CD4-positive, alpha-beta memory T cell (primary cell): ENCODE measurements around the gene MYO18A. TPM values are rescaled to one million over a fixed set of nuclear protein-coding genes. Genes with fewer than 3 reads are reported as not detected.

ENCODE experiments used
- CTCF ChIA-PET: fragments of 350-600 bp; sonication (Branson Sonifier 250); formaldehyde crosslinking; loops from one replicate; lab custom pipeline; 2021; ENCODE audit warnings: inconsistent platforms; ENCODE audit not compliant: partially characterized antibody; lab: Charles Lee
- POLR2A ChIA-PET: fragments of 350-600 bp; sonication (Branson Sonifier 250); formaldehyde crosslinking; loops from one replicate; lab custom pipeline; 2021; ENCODE audit not compliant: partially characterized antibody; lab: Charles Lee
- DNase-seq, 5 donors: peaks; one replicate each; pipeline versions ENCODE4 v3.0.0 to v3.0.0-alpha.2; 2020 to 2022; ENCODE audit warnings: mixed read lengths in 1 of 5
- H3K27ac ChIP-seq: one replicate; pipeline ENCODE4 v1.7.0; 2013; ENCODE audit warnings: low read depth, low read length
- H3K27me3 ChIP-seq: 2 replicates; pipeline ENCODE4 v1.7.0; 2013; ENCODE audit warnings: mild to moderate bottlenecking, low read length, moderate library complexity; ENCODE audit not compliant: insufficient read depth
- H3K36me3 ChIP-seq: 2 replicates; pipeline ENCODE4 v1.7.0; 2013; ENCODE audit warnings: mild to moderate bottlenecking, low read length, moderate library complexity; ENCODE audit not compliant: insufficient read depth
- H3K4me1 ChIP-seq: 2 replicates; pipeline ENCODE4 v1.7.0; 2013; ENCODE audit warnings: mild to moderate bottlenecking, low read length, moderate library complexity; ENCODE audit not compliant: insufficient read depth
- H3K4me3 ChIP-seq, 2 donors: one replicate each; pipeline ENCODE4 v1.7.0; 2013; ENCODE audit warnings: low read length in 2 of 2, mild to moderate bottlenecking in 1 of 2
- H3K9me3 ChIP-seq, 2 donors: one replicate each; pipeline ENCODE4 v1.7.0; 2013; ENCODE audit warnings: low read length in 2 of 2, control low read depth in 1 of 2; ENCODE audit not compliant: control insufficient read depth in 1 of 2
- H3K27ac Mint-ChIP-seq, 7 donors: one replicate each; pipeline ENCODE4 v1.8.0; 2020 to 2021; ENCODE audit warnings: mixed read lengths in 7 of 7, mild to moderate bottlenecking in 6 of 7, inconsistent platforms in 3 of 7, moderate library complexity in 3 of 7
- H3K27me3 Mint-ChIP-seq, 2 donors: one replicate each; pipeline ENCODE4 v1.8.0; 2020 to 2021; ENCODE audit warnings: mixed read lengths in 2 of 2
- H3K36me3 Mint-ChIP-seq, 2 donors: one replicate each; pipeline ENCODE4 v1.8.0; 2020 to 2021; ENCODE audit warnings: mixed read lengths in 2 of 2, inconsistent platforms in 1 of 2, mild to moderate bottlenecking in 1 of 2
- H3K4me1 Mint-ChIP-seq, 4 donors: one replicate each; pipeline ENCODE4 v1.8.0; 2020 to 2021; ENCODE audit warnings: mixed read lengths in 4 of 4, mild to moderate bottlenecking in 1 of 4
- H3K4me3 Mint-ChIP-seq, 8 donors: one replicate each; pipeline ENCODE4 v1.8.0; 2020 to 2021; ENCODE audit warnings: mixed read lengths in 8 of 8, mild to moderate bottlenecking in 7 of 8, moderate library complexity in 6 of 8, inconsistent platforms in 3 of 8
- H3K9me3 Mint-ChIP-seq, 8 donors: one replicate each; pipeline ENCODE4 v1.8.0; 2020 to 2021; ENCODE audit warnings: mixed read lengths in 8 of 8, mild to moderate bottlenecking in 5 of 8, inconsistent platforms in 3 of 8, moderate library complexity in 1 of 8
- intact Hi-C: fragments of 100-400 bp; cut with micrococcal nuclease; formaldehyde crosslinking; loops from one replicate; pipeline ENCODE4 v1.15.1; 2023
- polyA plus RNA-seq, 2 donors: library from polyadenylated mRNA; unstranded; fragments of 300-500 nt; fragmentation: Illumina TruSeq; gene quantifications; one replicate each; pipeline ENCODE4 v1.2.3, GENCODE V29; 2021
- total RNA-seq, 2 experiments: library from RNA; stranded (reverse); gene quantifications; one replicate each; pipeline ENCODE4 v1.2.3, GENCODE V29; 2021

MYO18A gene
- total and polyA plus RNA-seq, 4 experiments from 2014 or later: 6.0 to 136 (median 89.5) TPM

DNA sequence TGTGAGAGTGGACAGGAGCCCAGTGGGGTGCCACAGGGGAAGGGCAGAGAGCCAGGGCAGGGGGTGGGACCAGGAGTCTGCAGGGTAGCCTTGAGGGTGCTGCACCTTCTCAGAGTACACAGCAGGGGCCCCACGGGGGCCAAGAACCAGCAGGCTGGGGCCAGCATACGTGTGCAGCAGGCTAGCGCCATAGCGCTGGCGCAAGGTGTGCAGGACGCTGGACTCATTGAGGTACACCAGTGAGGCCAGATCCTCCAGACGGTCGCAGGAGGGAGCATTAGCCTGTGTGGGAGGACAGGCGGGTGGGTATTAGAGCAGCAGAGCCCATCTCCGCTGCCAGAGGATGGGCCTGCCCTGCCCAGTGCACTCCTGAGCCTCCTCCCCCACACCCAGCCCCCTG lies 58.8 kb downstream of the MYO18A start:
- Mint-ChIP-seq H3K9me3 (no peaks in the 10 kb centered on the region), H3K36me3 (peaks cover 16 to 38% of the 10 kb centered on the region in 2 donors), H3K27me3 (no peaks in the 10 kb centered on the region), H3K4me3 (no peak overlapping the region), H3K27ac (no peak overlapping the region), H3K4me1 (peaks cover 5 to 17% (median 8%) of the 10 kb centered on the region in 4 donors)
- no peak overlapping the region for H3K27ac ChIP-seq
- peaks cover 6% of the 10 kb centered on the region for H3K4me1 ChIP-seq
- H3K9me3 ChIP-seq: no peaks in the 10 kb centered on the region
- H3K27me3 ChIP-seq: no peaks in the 10 kb centered on the region
- H3K4me3 ChIP-seq: no peak overlapping the region
- intact Hi-C loops: no loop called here
- DNase-seq: no peak
- peaks cover 48% of the 10 kb centered on the region for H3K36me3 ChIP-seq
- POLR2A ChIA-PET: no interaction called here
- CTCF ChIA-PET: interaction anchor here (1.3 kb wide), 1 partner anchor 8 kb away, joined by 3 read pairs; no protein-coding TSS in a partner anchor

DNA sequence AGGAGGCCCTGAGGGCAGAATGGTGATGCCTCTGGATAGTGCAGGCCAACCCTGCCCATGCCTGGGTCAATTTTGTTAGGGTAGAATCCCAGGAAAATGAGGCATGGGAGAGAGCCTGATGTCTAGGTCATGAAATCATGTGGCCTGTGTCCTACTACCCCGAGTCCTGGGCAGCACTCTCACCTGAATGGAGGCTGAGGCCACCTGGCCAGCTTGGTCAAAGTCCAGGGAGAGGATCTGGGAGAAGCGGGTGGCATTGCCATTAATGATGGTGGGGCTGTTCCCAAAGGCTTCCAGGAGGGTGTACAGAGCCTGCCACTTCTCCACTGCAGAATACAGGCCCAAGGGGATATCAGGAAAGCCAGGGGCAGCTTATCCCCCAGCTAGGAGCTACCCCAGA lies 59.8 kb downstream of the MYO18A start:
- peak in 1 of 5 donors; percentile 27 for DNase-seq
- no peaks in the 10 kb centered on the region for H3K27me3 Mint-ChIP-seq
- no peak overlapping the region for H3K4me3 Mint-ChIP-seq
- Histone ChIP-seq H3K9me3 (no peaks in the 10 kb centered on the region), H3K27ac (no peak overlapping the region), H3K36me3 (peaks cover 48% of the 10 kb centered on the region), H3K4me3 (no peak overlapping the region), H3K4me1 (peaks cover 4% of the 10 kb centered on the region), H3K27me3 (no peaks in the 10 kb centered on the region)
- CTCF ChIA-PET: interaction anchor here (0.8 to 13.7 kb wide), 5 partner anchors 27 to 167 kb away, joined by 3 to 318 read pairs (median 5); partner anchors contain the start of gene MYO18A
- peaks cover 6 to 17% (median 10%) of the 10 kb centered on the region in 4 donors for H3K4me1 Mint-ChIP-seq
- no peak overlapping the region for H3K27ac Mint-ChIP-seq
- H3K9me3 Mint-ChIP-seq: no peaks in the 10 kb centered on the region
- POLR2A ChIA-PET: interaction anchor here (1.2 kb wide), 1 partner anchor 20 kb away, joined by 6 read pairs; no protein-coding TSS in a partner anchor
- peaks cover 16 to 40% of the 10 kb centered on the region in 2 donors for H3K36me3 Mint-ChIP-seq
- intact Hi-C loops: no loop called here

DNA sequence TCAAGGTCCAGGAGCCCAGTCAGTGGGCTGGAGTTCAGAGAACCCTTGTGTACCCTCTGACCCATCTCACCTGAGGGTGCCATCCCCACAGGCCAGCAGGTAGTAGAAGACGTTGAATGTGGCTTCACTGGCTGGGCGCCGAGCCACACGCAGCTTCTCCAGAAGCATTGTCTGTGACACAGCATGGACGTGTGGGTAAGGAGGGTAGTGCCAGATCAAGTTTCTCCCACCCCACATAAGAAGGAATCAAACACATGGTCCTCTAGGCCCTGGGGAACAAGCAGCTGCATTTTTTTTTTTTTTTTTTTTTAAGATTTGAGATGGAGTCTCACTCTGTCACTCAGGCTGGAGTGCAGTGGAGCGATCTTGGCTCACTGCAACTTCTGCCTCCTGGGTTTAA lies 60.9 kb downstream of the MYO18A start:
- Histone ChIP-seq H3K9me3 (no peaks in the 10 kb centered on the region), H3K4me3 (no peak overlapping the region), H3K4me1 (peaks cover 4% of the 10 kb centered on the region), H3K36me3 (peaks cover 55% of the 10 kb centered on the region), H3K27me3 (no peaks in the 10 kb centered on the region), H3K27ac (no peak overlapping the region)
- intact Hi-C loops: no loop called here
- H3K27me3 Mint-ChIP-seq: no peaks in the 10 kb centered on the region
- H3K4me1 Mint-ChIP-seq: peaks cover 5 to 10% (median 7%) of the 10 kb centered on the region in 4 donors
- CTCF ChIA-PET: interaction anchor here (0.8 to 13.7 kb wide), 10 partner anchors 11 to 392 kb away, joined by 3 to 318 read pairs (median 8); partner anchors contain the start of genes NEK8 and TLCD1
- H3K4me3 Mint-ChIP-seq: no peak overlapping the region
- DNase-seq: no peak
- POLR2A ChIA-PET: interaction anchor here (0.6 to 4.1 kb wide), 2 partner anchors 20 to 717 kb away, joined by 3 to 17 read pairs; no protein-coding TSS in a partner anchor
- no peaks in the 10 kb centered on the region for H3K9me3 Mint-ChIP-seq
- H3K36me3 Mint-ChIP-seq: peaks cover 18 to 47% of the 10 kb centered on the region in 2 donors
- peak overlapping the region in 1 of 7 donors; percentile 38 for H3K27ac Mint-ChIP-seq

DNA sequence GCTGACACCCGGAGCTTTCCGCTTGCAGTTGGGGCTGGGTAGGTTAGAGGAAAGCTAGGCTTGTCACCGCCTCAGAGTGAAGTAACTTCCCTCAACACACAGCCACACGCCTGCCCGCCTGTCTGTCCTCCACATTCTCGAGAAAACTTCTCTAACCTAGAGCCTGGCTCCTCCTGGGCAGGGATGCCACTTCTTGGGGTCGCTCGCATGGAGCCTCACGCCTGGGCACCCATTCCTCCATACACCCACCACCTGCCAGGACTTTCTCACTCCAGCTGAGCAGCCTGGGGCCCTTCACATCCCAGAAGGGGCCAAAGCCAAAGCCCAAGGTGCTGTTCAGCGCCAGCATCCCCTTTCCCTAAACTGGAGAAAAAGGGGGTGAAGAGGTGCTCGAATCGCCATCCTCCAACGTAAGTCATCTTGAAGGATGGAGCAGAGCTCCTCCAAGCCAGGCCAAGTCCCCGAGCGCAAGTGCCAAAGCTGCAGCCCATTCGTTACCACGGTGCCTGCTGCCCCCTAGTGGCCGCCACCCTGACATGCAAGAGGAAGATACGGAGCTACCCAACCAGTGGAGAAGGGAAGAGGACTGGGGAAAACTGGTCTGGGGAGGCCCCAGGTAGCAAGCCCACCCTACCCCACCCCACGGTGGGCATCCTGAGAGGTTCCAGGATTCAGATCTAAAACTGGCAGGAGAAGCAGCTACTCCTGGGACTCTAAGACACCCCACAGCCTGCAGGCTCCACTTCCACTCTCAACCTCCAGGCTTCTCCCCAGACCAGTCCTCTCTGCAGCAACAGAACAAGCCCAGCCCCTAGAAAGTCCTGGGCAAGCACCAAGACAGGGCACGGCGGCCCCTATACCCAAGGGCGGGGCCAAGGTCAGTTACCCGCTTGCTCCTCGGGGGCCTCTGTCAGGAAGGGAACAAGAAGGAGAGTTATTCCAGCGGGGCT lies 63.1 kb downstream of the MYO18A start:
- peaks cover 4 to 9% (median 8%) of the 10 kb centered on the region in 4 donors for H3K4me1 Mint-ChIP-seq
- peak; percentile 66 to 73 (median 71) for DNase-seq
- H3K27me3 Mint-ChIP-seq: no peaks in the 10 kb centered on the region
- intact Hi-C loops: loop anchor here (1.0 to 2.0 kb wide), 2 partner anchors 152 to 470 kb away; no protein-coding TSS in a partner anchor
- peak overlapping the region in 1 of 8 donors; percentile 15 for H3K4me3 Mint-ChIP-seq
- Histone ChIP-seq H3K36me3 (peaks cover 68% of the 10 kb centered on the region), H3K9me3 (no peaks in the 10 kb centered on the region), H3K27ac (no peak overlapping the region), H3K27me3 (no peaks in the 10 kb centered on the region), H3K4me1 (peaks cover 4% of the 10 kb centered on the region), H3K4me3 (no peak overlapping the region)
- peak overlapping the region in 4 of 7 donors; percentile 43 to 75 (median 60) for H3K27ac Mint-ChIP-seq
- peaks cover 0 to 2% (median 0%) of the 10 kb centered on the region in 8 donors for H3K9me3 Mint-ChIP-seq
- peaks cover 23 to 56% of the 10 kb centered on the region in 2 donors for H3K36me3 Mint-ChIP-seq
- POLR2A ChIA-PET: interaction anchor here (0.6 to 4.1 kb wide), 8 partner anchors 14 to 390 kb away, joined by 3 to 17 read pairs (median 4); partner anchors contain the start of gene PHF12
- CTCF ChIA-PET: interaction anchor here (0.6 to 13.7 kb wide), 56 partner anchors 8 to 506 kb away, joined by 3 to 318 read pairs (median 4); partner anchors contain the start of genes FLOT2, MYO18A, NEK8 and RPL23A

DNA sequence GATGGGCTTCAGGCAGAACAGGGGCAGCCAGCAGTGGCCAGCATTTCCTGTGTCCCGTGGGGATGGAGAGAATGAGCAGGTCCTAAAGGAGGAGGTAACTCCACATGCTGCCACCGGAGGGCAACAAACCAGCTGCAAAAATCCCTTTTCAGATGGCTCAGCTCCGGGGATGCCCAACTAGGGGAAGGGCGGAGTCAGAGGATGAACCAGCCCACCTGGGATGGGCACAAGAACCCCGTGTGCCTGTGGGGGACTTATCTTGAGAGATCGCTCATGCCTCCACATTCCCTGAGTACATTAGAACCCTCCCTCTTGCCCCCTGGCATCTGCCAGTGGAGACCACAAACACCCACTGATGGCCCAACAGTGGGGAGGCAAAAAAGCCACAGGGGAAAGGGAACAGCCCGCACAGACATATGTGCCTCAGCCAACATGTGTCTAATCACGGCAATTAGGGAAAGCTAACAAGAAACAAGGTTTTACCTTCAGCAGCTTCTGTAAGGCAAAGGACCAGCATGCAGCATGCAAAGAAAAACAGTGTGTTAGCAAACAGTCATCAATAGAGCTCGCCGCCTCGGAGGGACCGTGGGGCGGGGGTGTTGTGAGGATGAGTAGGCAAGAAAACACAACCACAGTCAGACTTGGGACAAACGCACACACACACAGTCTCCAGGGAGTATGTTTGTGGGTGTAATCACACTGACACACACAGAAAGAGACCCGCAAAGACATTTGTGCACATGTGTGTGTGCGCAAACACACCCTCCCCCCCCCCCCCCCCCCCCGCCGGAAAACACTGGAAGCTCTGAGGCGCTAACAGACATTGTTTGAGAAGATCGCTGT lies 64.0 kb downstream of the MYO18A start:
- H3K36me3 Mint-ChIP-seq: peaks cover 22 to 59% of the 10 kb centered on the region in 2 donors
- peaks cover 4% of the 10 kb centered on the region for H3K4me1 ChIP-seq
- DNase-seq: peak in 3 of 5 donors; percentile 7 to 53 (median 16)
- H3K4me3 ChIP-seq: no peak overlapping the region
- POLR2A ChIA-PET: interaction anchor here (0.6 to 4.1 kb wide), 9 partner anchors 13 to 389 kb away, joined by 3 to 17 read pairs (median 4); no protein-coding TSS in a partner anchor
- intact Hi-C loops: loop anchor here (2.0 kb wide), 1 partner anchor 469 kb away; no protein-coding TSS in a partner anchor
- no peaks in the 10 kb centered on the region for H3K9me3 ChIP-seq
- H3K9me3 Mint-ChIP-seq: peaks cover 0 to 2% (median 0%) of the 10 kb centered on the region in 8 donors
- peak overlapping the region in 1 of 7 donors; percentile 76 for H3K27ac Mint-ChIP-seq
- H3K27me3 ChIP-seq: no peaks in the 10 kb centered on the region
- H3K4me3 Mint-ChIP-seq: no peak overlapping the region
- CTCF ChIA-PET: interaction anchor here (0.6 to 13.7 kb wide), 43 partner anchors 8 to 396 kb away, joined by 3 to 318 read pairs (median 4); partner anchors contain the start of genes NEK8, RPL23A and TLCD1
- H3K4me1 Mint-ChIP-seq: peaks cover 4 to 9% (median 8%) of the 10 kb centered on the region in 4 donors
- H3K27me3 Mint-ChIP-seq: no peaks in the 10 kb centered on the region
- no peak overlapping the region for H3K27ac ChIP-seq
- peaks cover 68% of the 10 kb centered on the region for H3K36me3 ChIP-seq

DNA sequence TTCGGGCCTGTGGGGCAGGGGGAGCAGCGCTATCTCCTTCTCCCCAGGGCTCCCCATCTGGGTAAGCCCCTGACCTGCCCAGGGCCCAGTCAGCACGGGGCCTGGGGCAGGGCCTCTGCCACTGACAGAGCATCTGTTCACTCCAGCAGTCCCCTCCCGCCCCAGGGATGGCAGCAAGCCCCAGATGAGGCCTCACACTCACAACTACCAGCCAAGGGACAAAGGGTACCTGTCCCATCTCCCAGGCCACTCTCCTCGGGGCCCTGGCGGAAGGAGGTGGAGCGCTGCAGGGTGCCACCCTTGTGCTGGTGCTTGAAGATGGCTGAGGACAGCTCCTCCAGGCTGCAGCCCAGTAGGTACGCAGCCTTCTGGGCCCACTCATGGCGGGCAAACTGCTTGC lies 64.8 kb downstream of the MYO18A start:
- H3K4me3 Mint-ChIP-seq: no peak overlapping the region
- Histone ChIP-seq H3K27ac (no peak overlapping the region), H3K9me3 (no peaks in the 10 kb centered on the region), H3K4me1 (peaks cover 4% of the 10 kb centered on the region), H3K4me3 (no peak overlapping the region), H3K36me3 (peaks cover 68% of the 10 kb centered on the region), H3K27me3 (no peaks in the 10 kb centered on the region)
- H3K27ac Mint-ChIP-seq: no peak overlapping the region
- peaks cover 29 to 61% of the 10 kb centered on the region in 2 donors for H3K36me3 Mint-ChIP-seq
- H3K4me1 Mint-ChIP-seq: peaks cover 4 to 9% (median 8%) of the 10 kb centered on the region in 4 donors
- peaks cover 0 to 2% (median 0%) of the 10 kb centered on the region in 8 donors for H3K9me3 Mint-ChIP-seq
- POLR2A ChIA-PET: interaction anchor here (0.9 to 4.1 kb wide), 4 partner anchors 24 to 388 kb away, joined by 3 to 17 read pairs (median 8); no protein-coding TSS in a partner anchor
- no peaks in the 10 kb centered on the region for H3K27me3 Mint-ChIP-seq
- DNase-seq: no peak
- CTCF ChIA-PET: interaction anchor here (0.8 to 13.7 kb wide), 15 partner anchors 9 to 388 kb away, joined by 3 to 318 read pairs (median 18); partner anchors contain the start of genes NEK8 and TLCD1
- intact Hi-C loops: no loop called here
